Smooth muscle cell of the brain vasculature (primary cell): Measurements from ENCODE around the gene PTPN11.
"Not testable (repeated sequence)": the region's sequence is repeated elsewhere in the genome, so short reads cannot be mapped to it uniquely, and the experiment has no call there.

Experiments
- DNase-seq: peaks from one replicate; pipeline ENCODE4 v3.0.0-alpha.2; 2012; ENCODE audit warnings: low read depth, low spot score

PTPN11 gene

GRCh38 chr12:112409064-112409905, 9.5 kb upstream of the PTPN11 start, which contains the start of gene RPL6:
TSS of gene RPL6 (minus strand) at chr12:112409605. CDS start at chr12:112408656, 949 bp downstream.
- DNase-seq, result peak; percentile 79

DNA sequence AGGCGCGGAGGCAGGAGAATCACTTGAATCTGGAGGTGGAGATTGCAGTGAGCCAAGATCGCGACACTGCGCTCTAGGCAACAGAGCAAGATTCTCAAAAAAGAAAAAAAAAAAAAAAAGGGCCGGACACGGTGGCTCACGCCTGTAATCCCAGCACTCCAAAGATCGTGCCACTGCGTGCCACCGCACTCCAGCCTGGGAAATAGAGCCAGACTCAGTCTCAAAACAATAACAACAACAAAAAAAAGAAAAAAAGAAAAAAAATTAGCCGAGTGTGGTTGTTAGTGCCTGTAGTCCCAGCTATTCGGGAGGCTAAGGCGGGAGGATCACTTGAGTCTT, 8.9 kb upstream of the PTPN11 start:
- DNase-seq, result no peak

- DNase-seq, result no peak
Measured at GRCh38 chr12:112413855-112414625, 4.7 kb upstream of the PTPN11 start.

GRCh38 chr12:112415457-112415856, 3.3 kb upstream of the PTPN11 start:
- DNase-seq, result not testable (repeated sequence)

DNA sequence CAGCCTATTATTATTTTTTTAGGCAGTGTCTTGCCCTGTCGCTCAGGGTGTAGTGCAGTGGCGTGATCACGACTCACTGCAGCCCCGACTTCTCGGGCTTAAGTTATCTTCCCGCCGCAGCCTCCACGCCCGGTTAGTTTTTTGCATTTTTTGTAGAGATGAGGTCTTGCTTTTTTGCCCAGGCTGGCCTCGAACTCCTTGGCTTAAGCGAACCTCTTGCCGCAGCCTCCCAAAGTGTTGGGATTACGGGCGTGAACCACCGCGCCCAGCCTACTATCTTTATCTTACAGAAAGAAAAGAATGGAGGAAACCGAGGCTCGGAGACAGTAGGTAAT, 507 bp upstream of the PTPN11 start:
- no peak for DNase-seq

DNA sequence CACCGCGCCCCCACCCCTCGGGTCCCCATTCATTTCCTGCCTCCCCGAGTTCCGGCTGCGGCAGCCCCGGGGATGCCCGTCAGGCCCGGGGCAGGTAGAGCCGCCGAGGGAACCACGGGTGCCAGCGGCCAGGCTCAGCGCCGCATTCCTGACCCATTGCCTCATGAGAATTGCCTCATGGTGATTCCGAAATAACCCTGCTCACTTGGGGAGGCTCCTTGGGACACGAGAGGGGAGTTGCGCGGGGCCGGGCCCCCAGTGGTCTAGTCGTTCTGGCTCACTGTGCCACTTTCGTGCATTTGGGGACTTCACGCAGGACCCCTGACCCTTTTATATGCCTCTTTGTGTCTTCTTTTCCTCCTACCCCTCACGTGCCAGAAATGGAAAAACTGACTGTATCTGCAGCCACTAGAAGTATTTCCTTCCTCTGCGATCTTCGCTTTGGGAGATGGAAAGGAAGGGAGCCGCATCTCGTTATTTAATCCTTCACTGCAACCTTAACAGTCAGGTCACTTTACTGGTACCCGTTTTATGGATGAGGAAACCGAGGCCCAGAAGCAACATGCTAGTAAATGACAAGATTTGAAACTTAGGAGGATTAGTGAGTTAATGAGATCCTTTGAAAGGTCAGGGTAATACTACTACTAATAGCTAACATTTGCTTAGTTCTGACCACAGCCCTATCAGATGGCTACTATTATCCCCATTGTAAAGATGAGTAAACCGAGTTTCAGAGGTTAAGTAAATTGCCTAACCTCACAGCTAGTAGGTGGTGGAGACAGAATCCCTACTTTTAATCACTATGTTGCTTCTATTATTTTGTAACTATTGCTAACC, 768 bp downstream of the PTPN11 start:
- no peak for DNase-seq

- no peak for DNase-seq
Measured at GRCh38 chr12:112420740-112421139, 2.0 kb downstream of the PTPN11 start.

DNA sequence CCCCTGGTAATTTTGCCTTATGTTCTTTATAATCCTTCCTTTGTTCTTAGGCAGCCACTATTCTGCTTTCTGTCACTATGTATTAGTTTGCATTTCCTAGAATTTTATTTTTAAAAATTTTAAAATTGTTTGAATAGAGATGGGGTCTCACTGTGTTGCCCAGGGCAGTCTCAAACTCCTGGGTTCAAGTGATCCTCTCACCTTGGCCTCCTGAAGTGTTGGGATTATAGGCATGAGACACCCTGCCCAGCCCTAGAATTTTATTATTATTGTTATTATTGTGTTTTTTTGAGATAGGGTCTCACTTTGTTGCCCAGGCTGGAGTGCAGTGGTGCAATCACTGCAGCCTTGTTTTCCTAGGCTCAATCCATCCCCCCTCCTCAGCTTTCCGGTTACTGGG, 2.6 kb downstream of the PTPN11 start:
- no peak for DNase-seq

DNA sequence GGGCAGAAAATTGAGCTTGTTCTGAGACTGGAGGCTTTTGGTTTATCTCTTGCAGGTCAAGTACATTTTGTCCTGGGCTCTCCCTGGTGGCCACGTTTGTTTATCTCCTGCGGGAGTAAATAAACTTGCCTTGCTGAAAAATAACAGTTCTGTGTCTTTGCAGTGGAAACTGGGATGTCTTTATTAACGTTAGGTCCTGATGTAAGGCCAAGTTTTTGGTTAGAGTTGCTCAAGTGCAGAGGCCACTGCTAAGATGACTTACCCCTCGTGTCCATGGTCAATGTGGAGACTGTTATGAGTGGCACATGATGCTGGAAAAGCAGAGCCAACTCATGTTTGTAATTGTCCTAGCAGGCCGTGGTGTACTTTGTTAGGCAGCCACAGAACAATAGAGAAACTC, 3.8 kb downstream of the PTPN11 start:
- no peak for DNase-seq

DNA sequence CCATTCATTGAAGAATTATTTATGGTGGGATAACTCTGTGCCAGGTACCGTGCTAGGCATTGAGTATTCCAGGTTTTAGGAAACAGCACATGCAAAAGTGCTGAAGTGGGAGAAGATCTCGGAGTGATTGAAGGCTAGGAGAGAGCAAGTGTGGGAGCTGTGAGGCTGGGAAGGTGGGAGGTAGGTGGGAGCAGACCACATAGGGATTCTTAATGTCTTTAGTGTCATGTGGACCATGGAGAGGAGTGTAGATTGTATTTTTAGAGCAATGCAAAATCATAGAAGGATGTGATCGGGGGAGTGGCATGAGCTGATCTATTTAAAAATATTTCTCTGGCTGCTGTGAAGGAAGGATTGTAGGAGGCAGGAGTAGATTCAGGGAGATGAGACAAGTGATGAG, 5.4 kb downstream of the PTPN11 start:
- no peak for DNase-seq

DNA sequence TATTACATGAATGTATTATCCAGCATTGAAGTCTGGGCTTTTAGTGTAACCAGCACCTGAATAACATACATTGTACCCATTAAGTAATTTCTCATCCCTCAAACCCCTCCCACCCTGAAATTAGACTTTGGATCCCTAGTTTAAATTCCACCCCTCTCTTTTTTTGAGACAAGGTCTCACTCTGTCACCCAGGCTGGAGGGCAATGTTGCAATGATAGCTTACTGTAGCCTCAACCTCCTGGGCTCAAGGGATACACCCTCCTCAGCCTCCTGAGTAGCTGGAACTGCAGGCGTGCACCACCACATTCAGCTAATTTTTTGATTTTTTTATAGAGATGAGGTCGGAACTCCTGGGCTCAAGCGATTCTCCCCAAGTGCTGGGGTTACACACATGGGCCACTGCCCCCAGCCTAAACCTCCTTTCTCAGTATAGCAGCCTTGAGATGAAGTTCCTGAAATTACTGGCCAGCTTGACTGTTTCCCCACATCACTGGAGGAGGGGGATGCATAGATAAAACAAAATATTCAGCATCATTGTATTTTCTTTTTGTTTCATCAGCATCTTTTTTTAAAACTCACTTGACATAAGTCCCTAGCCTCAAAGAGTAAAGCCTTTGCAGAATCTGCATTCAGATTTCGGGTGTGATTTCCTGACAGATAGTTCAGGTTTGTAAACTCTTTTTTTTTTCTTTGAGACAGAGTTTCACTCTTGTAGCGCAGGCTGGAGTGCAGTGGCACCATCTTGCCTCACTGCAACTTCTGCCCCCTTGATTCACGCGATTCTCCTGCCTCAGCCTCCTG, 7.0 kb downstream of the PTPN11 start:
- DNase-seq, result no peak

DNA sequence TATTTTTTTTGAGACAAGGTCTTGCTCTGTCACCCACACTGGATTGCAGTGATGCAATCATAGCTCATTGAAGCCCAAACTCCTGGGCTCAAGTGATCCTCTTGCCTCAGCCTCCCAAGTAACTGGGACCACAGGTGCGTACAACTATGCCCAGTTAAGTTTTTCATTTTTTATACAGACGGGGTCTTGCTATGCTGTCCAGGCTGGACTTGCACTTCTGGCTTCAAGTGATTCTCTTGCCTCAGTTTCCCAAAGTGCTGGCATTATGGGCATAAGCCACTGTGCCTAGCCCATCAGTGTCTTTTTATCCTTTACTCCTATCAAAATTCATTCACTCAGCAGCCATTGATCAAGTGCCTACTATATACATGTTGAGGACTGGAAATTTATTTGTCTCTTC, 9.0 kb downstream of the PTPN11 start:
- no peak for DNase-seq

DNA sequence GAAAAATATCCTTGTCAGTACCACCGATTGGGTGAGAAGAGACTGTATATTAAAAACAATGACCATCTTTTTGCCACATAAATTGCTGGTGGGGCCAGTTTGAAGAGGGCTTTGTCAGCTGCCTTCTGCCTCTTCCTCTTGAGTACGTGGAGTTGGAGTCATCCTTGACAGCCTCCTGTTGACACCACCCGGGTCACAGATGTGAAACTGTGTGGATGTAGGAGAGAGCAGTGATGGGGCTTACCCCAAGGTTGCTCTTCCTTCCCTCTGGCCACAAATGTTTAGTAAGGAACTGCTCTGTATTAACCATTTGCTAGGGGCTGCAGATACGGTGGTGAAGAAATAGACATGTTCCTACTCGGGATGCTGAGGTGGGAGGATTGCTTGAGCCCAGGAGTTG, 12.2 kb downstream of the PTPN11 start:
- no peak for DNase-seq

- DNase-seq, result no peak
Measured at GRCh38 chr12:112431965-112432364, 13.2 kb downstream of the PTPN11 start.

DNA sequence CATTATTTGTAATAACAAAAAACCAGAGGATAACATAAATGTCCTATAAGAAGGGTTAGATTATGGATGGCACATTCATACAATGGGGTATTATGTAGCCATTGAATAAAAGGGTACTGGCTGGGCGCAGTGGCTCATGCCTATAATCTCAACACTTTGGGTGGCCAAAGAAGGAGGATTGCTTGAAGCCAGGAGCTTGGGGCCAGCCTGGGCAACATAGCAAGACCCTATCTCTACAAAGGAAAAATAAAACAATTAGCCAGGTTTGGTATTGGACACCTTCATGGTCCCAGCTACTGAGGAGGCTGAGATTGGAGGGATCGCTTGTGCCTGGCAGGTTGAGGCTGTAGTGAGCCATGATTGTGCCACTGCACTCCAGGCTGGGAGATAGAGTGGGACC, 14.8 kb downstream of the PTPN11 start:
- no peak for DNase-seq

GRCh38 chr12:112438645-112439044, 19.9 kb downstream of the PTPN11 start:
- not testable (repeated sequence) for DNase-seq

- DNase-seq, result no peak
Measured at GRCh38 chr12:112439769-112440168, 21.0 kb downstream of the PTPN11 start.

GRCh38 chr12:112440653-112441052, 21.9 kb downstream of the PTPN11 start:
- DNase-seq, result not testable (repeated sequence)

DNA sequence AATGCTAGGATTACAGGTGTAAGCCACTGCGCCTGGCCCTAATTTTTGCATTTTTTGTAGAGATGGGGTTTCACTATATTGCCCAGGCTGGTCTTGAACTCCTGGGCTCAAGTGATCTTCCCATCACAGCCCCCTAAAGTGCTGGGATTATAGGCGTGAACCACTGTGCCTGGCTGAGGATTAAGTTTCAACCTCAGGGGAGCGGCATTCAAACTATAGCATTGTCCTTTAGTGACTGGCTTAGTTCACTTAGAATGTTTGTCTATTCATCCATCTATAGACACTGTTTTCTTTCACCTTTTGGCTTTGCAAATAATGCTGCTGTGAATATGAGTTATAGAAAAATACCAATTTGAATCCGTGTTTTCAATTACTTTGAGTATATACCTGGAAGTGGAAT, 25.2 kb downstream of the PTPN11 start:
- no peak for DNase-seq

GRCh38 chr12:112446008-112446725, 27.4 kb downstream of the PTPN11 start:
- DNase-seq, result no peak

- no peak for DNase-seq
Measured at GRCh38 chr12:112447106-112447505, 28.4 kb downstream of the PTPN11 start.
